ENCODE results near the gene CCL11.

The CCL11 gene

GRCh38 chr17:34257986-34258326, 27.6 kb upstream of the CCL11 start:
- DNase-seq, result no peak

- no peak for DNase-seq
These were observed 26.4 kb upstream of the CCL11 start for GRCh38 chr17:34259146-34259545.

GRCh38 chr17:34260861-34261260, 24.7 kb upstream of the CCL11 start:
- no peak for DNase-seq

- DNase-seq, result no peak
These were observed 23.8 kb upstream of the CCL11 start for GRCh38 chr17:34261568-34262337.

GRCh38 chr17:34265711-34266110, 19.8 kb upstream of the CCL11 start:
- DNase-seq, result no peak

- DNase-seq, result no peak
These were observed 15.6 kb upstream of the CCL11 start, which contains the start of gene CCL7 for GRCh38 chr17:34269969-34270368. CCL7 (plus strand) TSS chr17:34270221; CDS start chr17:34270291, 70 bp downstream.

- DNase-seq, result no peak
These were observed 9.7 kb upstream of the CCL11 start for GRCh38 chr17:34275881-34276280.

- no peak for DNase-seq
These were observed 8.7 kb upstream of the CCL11 start for GRCh38 chr17:34276826-34277225.

- no peak for DNase-seq
These were observed 2.0 kb upstream of the CCL11 start for GRCh38 chr17:34283571-34283970.

- DNase-seq, result no peak
These were observed 2.3 kb downstream of the CCL11 start for GRCh38 chr17:34287875-34288274.

- no peak for DNase-seq
These were observed 5.0 kb downstream of the CCL11 start for GRCh38 chr17:34290586-34290985.

- no peak for DNase-seq
These were observed 6.3 kb downstream of the CCL11 start for GRCh38 chr17:34291721-34292348.

GRCh38 chr17:34299027-34299426, 13.5 kb downstream of the CCL11 start:
- DNase-seq, result no peak

- DNase-seq, result no peak
These were observed 14.5 kb downstream of the CCL11 start for GRCh38 chr17:34299956-34300577.

- DNase-seq, result no peak
These were observed 15.3 kb downstream of the CCL11 start for GRCh38 chr17:34300652-34301370.

- DNase-seq, result no peak
These were observed 16.4 kb downstream of the CCL11 start for GRCh38 chr17:34301986-34302385.

- no peak for DNase-seq
These were observed 17.1 kb downstream of the CCL11 start for GRCh38 chr17:34302636-34303035.

GRCh38 chr17:34303606-34304005, 18.1 kb downstream of the CCL11 start:
- no peak for DNase-seq

GRCh38 chr17:34305061-34305460, 19.5 kb downstream of the CCL11 start:
- DNase-seq, result no peak

GRCh38 chr17:34305606-34306005, 20.1 kb downstream of the CCL11 start:
- DNase-seq, result no peak

- DNase-seq, result no peak
These were observed 20.9 kb downstream of the CCL11 start for GRCh38 chr17:34306466-34306865.

GRCh38 chr17:34307110-34307509, 21.6 kb downstream of the CCL11 start:
- DNase-seq, result no peak

GRCh38 chr17:34308371-34308770, 22.8 kb downstream of the CCL11 start:
- DNase-seq, result no peak

- no peak for DNase-seq
These were observed 25.7 kb downstream of the CCL11 start for GRCh38 chr17:34311291-34311690.
